H1 (cell line): ENCODE measurements around the gene VGLL4. TPM values are rescaled to one million over a fixed set of nuclear protein-coding genes. Genes with fewer than 3 reads are reported as not detected.

ENCODE experiments used
- CTCF ChIA-PET: fragments of 300-600 bp; sonication (Branson Sonifier 250); formaldehyde crosslinking; loops from one replicate; lab custom pipeline; 2021; ENCODE audit not compliant: partially characterized antibody; lab: Charles Lee
- POLR2A ChIA-PET: fragments of 300-600 bp; sonication (Branson Sonifier 250); formaldehyde crosslinking; loops from one replicate; lab custom pipeline; 2021; ENCODE audit warnings: inconsistent platforms; ENCODE audit not compliant: partially characterized antibody; lab: Charles Lee
- DNase-seq, 2 experiments: peaks; one replicate each; pipeline versions ENCODE4 v3.0.0 to v3.0.0-alpha.2; 2010 to 2022; ENCODE audit warnings: low spot score in 2 of 2, low read depth in 1 of 2, mixed read lengths in 1 of 2
- FAIRE-seq: peaks from 2 replicates; lab custom pipeline; 2011; peaks lifted over from hg19 to GRCh38; lab: Jason Lieb, UNC
- H2AFZ ChIP-seq: 2 replicates; pipeline ENCODE4 v1.8.1; 2012; ENCODE audit warnings: low read length, inconsistent platforms
- H2AK5ac ChIP-seq: 2 replicates; pipeline ENCODE4 v1.6.1; 2013; ENCODE audit warnings: low read depth, low read length
- H2BK120ac ChIP-seq: replicated peaks from 2 replicates; pipeline ENCODE3; 2013; ENCODE audit warnings: low read depth, low read length, inconsistent platforms
- H2BK12ac ChIP-seq: 2 replicates; pipeline ENCODE4 v1.6.1; 2013; ENCODE audit warnings: low read depth, low read length
- H2BK15ac ChIP-seq: 2 replicates; pipeline ENCODE4 v1.6.1; 2013; ENCODE audit warnings: low read length
- H2BK20ac ChIP-seq: 2 replicates; pipeline ENCODE4 v1.6.1; 2013; ENCODE audit warnings: low read length
- H2BK5ac ChIP-seq: 2 replicates; pipeline ENCODE4 v1.6.1; 2013; ENCODE audit warnings: low read depth, low read length
- H3K14ac ChIP-seq: 2 replicates; pipeline ENCODE4 v1.6.1; 2013; ENCODE audit warnings: inconsistent platforms; ENCODE audit not compliant: insufficient read length
- H3K18ac ChIP-seq: 2 replicates; pipeline ENCODE4 v1.6.1; 2013; ENCODE audit warnings: low read length; ENCODE audit errors: extremely low read depth
- H3K23ac ChIP-seq: 2 replicates; pipeline ENCODE4 v1.6.1; 2013; ENCODE audit warnings: inconsistent platforms; ENCODE audit not compliant: insufficient read length
- H3K23me2 ChIP-seq: 2 replicates; pipeline ENCODE4 v1.6.1; 2013; ENCODE audit warnings: low read depth, low read length
- H3K27ac ChIP-seq: 2 replicates; pipeline ENCODE4 v1.6.1; 2011; ENCODE audit warnings: low read depth, low read length, inconsistent platforms
- H3K27me3 ChIP-seq, 4 experiments: replicated peaks in 1 of 4; 1 replicate in 1 of 4; 2 replicates in 3 of 4; pipeline versions ENCODE4 v1.6.1 to v1.8.1; 2011 to 2013; ENCODE audit warnings: low read length in 3 of 4, mild to moderate bottlenecking in 3 of 4, inconsistent platforms in 2 of 4, mixed read lengths in 2 of 4, moderate library complexity in 1 of 4; ENCODE audit not compliant: control insufficient read depth in 3 of 4, insufficient read depth in 3 of 4; ENCODE audit errors: extremely low read depth in 1 of 4
- H3K36me3 ChIP-seq, 4 experiments: 2 replicates each; pipeline versions ENCODE4 v1.6.1 to v1.8.1; 2011 to 2013; ENCODE audit warnings: mild to moderate bottlenecking in 4 of 4, low read length in 3 of 4, moderate library complexity in 2 of 4, control low read depth in 1 of 4, inconsistent platforms in 1 of 4; ENCODE audit not compliant: insufficient read depth in 4 of 4, control insufficient read depth in 2 of 4
- H3K4ac ChIP-seq: replicated peaks from 2 replicates; pipeline ENCODE3; 2013; ENCODE audit warnings: low read length, low read depth, mixed read lengths, inconsistent platforms; ENCODE audit not compliant: insufficient read length
- H3K4me1 ChIP-seq, 4 experiments: replicated peaks in 1 of 4; 1 replicate in 1 of 4; 2 replicates in 3 of 4; pipeline versions ENCODE4 v1.6.1 to v1.8.1; 2011 to 2013; ENCODE audit warnings: low read length in 3 of 4, inconsistent platforms in 2 of 4, mixed read lengths in 1 of 4; ENCODE audit not compliant: insufficient read depth in 4 of 4, control insufficient read depth in 3 of 4
- H3K4me2 ChIP-seq, 2 experiments: 2 replicates each; pipeline versions ENCODE4 v1.6.1 to v1.8.1; 2011 to 2013; ENCODE audit warnings: low read depth in 2 of 2, low read length in 2 of 2, control low read depth in 1 of 2, inconsistent platforms in 1 of 2, mild to moderate bottlenecking in 1 of 2; ENCODE audit not compliant: insufficient read depth in 1 of 2
- H3K4me3 ChIP-seq, 4 experiments: fragments of 200-600, 300-600 bp in 1 of 4; sonication (generic), shearing (Covaris generic), sonication (Bioruptor Twin) in 1 of 4; 2 replicates each; pipeline versions ENCODE4 v1.5.1 to v1.8.1; 2011 to 2016; ENCODE audit warnings: low read length in 4 of 4, low read depth in 3 of 4, control low read depth in 2 of 4, inconsistent platforms in 2 of 4, mild to moderate bottlenecking in 2 of 4, mixed read lengths in 1 of 4, moderate library complexity in 1 of 4; ENCODE audit not compliant: insufficient read depth in 2 of 4; ENCODE audit errors: extremely low read depth in 1 of 4
- H3K56ac ChIP-seq: replicated peaks from 2 replicates; pipeline ENCODE3; 2013; ENCODE audit warnings: low read depth, mild to moderate bottlenecking, mixed read lengths, low read length, inconsistent platforms; ENCODE audit not compliant: insufficient read length
- H3K79me1 ChIP-seq: 2 replicates; pipeline ENCODE4 v1.6.1; 2013; ENCODE audit warnings: low read depth, low read length, control low read depth
- H3K79me2 ChIP-seq, 2 experiments: 2 replicates each; pipeline versions ENCODE4 v1.6.1 to v1.8.1; 2012 to 2013; ENCODE audit warnings: low read length in 2 of 2, mild to moderate bottlenecking in 2 of 2, inconsistent platforms in 1 of 2; ENCODE audit not compliant: insufficient read depth in 2 of 2, control insufficient read depth in 1 of 2
- H3K9ac ChIP-seq, 4 experiments: replicated peaks in 1 of 4; 1 replicate in 1 of 4; 2 replicates in 3 of 4; pipeline versions ENCODE4 v1.6.1 to v1.8.1; 2011 to 2013; ENCODE audit warnings: low read depth in 3 of 4, low read length in 3 of 4, control low read depth in 2 of 4, mild to moderate bottlenecking in 2 of 4, moderate library complexity in 2 of 4, inconsistent platforms in 1 of 4; ENCODE audit errors: extremely low read depth in 1 of 4
- H3K9me3 ChIP-seq, 2 experiments: 2 replicates each; pipeline versions ENCODE4 v1.6.1 to v1.8.1; 2012 to 2013; ENCODE audit warnings: mild to moderate bottlenecking in 2 of 2, moderate library complexity in 2 of 2, control low read depth in 1 of 2, inconsistent platforms in 1 of 2, low read depth in 1 of 2, low read length in 1 of 2, mixed read lengths in 1 of 2; ENCODE audit not compliant: insufficient read depth in 2 of 2
- H4K20me1 ChIP-seq, 2 experiments: replicated peaks in 1 of 2; 2 replicates each; pipeline versions ENCODE3 to v1.8.1; 2011 to 2013; ENCODE audit warnings: inconsistent platforms in 2 of 2, low read length in 2 of 2, mild to moderate bottlenecking in 1 of 2; ENCODE audit not compliant: insufficient read depth in 2 of 2, control insufficient read depth in 1 of 2
- H4K5ac ChIP-seq: 2 replicates; pipeline ENCODE4 v1.6.1; 2013; ENCODE audit warnings: low read length, low read depth, mixed read lengths, inconsistent platforms; ENCODE audit not compliant: insufficient read length
- H4K8ac ChIP-seq: 2 replicates; pipeline ENCODE4 v1.8.0; 2013; ENCODE audit warnings: mild to moderate bottlenecking, moderate library complexity, low read length, inconsistent platforms; ENCODE audit not compliant: insufficient read depth; ENCODE audit errors: extremely low read depth
- H4K91ac ChIP-seq: replicated peaks from 2 replicates; pipeline ENCODE3; 2013; ENCODE audit warnings: low read length, mixed read lengths, inconsistent platforms; ENCODE audit not compliant: insufficient read length
- CBX5 ChIP-seq: fragments of 300-800, 300-1000 bp; sonication (generic); IDR thresholded peaks from 2 replicates; pipeline ENCODE4 v1.7.1; 2016; ENCODE audit warnings: antibody characterized with exemption, low read length, low read depth
- CHD1 ChIP-seq: IDR thresholded peaks from 2 replicates; pipeline ENCODE4 v1.6.1; 2012; ENCODE audit warnings: low read depth, low read length, improper control_type of control experiment
- EZH2 ChIP-seq: fragments of 200-600 bp; sonication (generic); IDR thresholded peaks from 2 replicates; pipeline ENCODE4 v1.7.1; 2012; ENCODE audit warnings: low read depth, mild to moderate bottlenecking, moderate library complexity, low read length, inconsistent platforms; ENCODE audit not compliant: severe bottlenecking
- GABPA ChIP-seq: IDR thresholded peaks from 2 replicates; pipeline ENCODE4 v1.6.1; 2011; ENCODE audit warnings: mild to moderate bottlenecking, low read length, moderate library complexity, borderline replicate concordance; ENCODE audit not compliant: insufficient read depth
- HDAC6 ChIP-seq: IDR thresholded peaks from one replicate; pipeline ENCODE4 v1.7.1; 2012; ENCODE audit warnings: low read depth, mild to moderate bottlenecking, inconsistent platforms, low read length, moderate library complexity
- SP1 ChIP-seq: IDR thresholded peaks from 2 replicates; pipeline ENCODE4 v1.6.1; 2011; ENCODE audit warnings: low read depth, low read length
- TEAD4 ChIP-seq: IDR thresholded peaks from 2 replicates; pipeline ENCODE4 v1.6.1; 2012; ENCODE audit warnings: low read depth, low read length, inconsistent platforms, mixed read lengths
- WGBS, 2 experiments: shearing (Covaris generic) in 1 of 2; methylation state at CpG; one replicate each; pipeline versions ENCODE4 v1.1.6 to v1.1.7; 2013 to 2015; ENCODE audit warnings: low lambda C conversion rate in 2 of 2, mixed read lengths in 2 of 2, inconsistent platforms in 1 of 2, low coverage in 1 of 2, missing lambda C conversion rate in 1 of 2; ENCODE audit not compliant: insufficient replicate concordance in 2 of 2, insufficient coverage in 1 of 2, insufficient read length in 1 of 2; ENCODE audit errors: extremely low coverage in 1 of 2, missing lambda C conversion rate in 1 of 2; 5-methylcytosine and 5-hydroxymethylcytosine counted together
- polyA plus RNA-seq, 7 experiments: library from polyadenylated mRNA; depleted of rRNA in 3 of 7; stranded (reverse) in 5 of 7; unstranded in 2 of 7; fragments of >200 nt in 5 of 7; fragments of 200-250 nt in 2 of 7; gene quantifications; 1 replicate in 5 of 7; 2 replicates in 1 of 7; 4 replicates in 1 of 7; pipeline versions ENCODE4 v1.2.1 to v1.2.3, GENCODE V29; 2011 to 2013; ENCODE audit warnings: missing spikeins in 2 of 7, mixed read lengths in 2 of 7
- total RNA-seq: library from RNA; stranded (reverse); fragmentation: NEBNext Ultra II Directional; extraction: Animal tissue kit (Norgen Biotek cat#: 25700); gene quantifications from 2 replicates; pipeline ENCODE4 v1.2.1, GENCODE V29; 2021

VGLL4 gene
- total and polyA plus RNA-seq, 2 of the 8 experiments (the other 6 are each of a cell fraction or from before 2014, with no cell fraction given), result 45.1 to 50.0 TPM

DNA sequence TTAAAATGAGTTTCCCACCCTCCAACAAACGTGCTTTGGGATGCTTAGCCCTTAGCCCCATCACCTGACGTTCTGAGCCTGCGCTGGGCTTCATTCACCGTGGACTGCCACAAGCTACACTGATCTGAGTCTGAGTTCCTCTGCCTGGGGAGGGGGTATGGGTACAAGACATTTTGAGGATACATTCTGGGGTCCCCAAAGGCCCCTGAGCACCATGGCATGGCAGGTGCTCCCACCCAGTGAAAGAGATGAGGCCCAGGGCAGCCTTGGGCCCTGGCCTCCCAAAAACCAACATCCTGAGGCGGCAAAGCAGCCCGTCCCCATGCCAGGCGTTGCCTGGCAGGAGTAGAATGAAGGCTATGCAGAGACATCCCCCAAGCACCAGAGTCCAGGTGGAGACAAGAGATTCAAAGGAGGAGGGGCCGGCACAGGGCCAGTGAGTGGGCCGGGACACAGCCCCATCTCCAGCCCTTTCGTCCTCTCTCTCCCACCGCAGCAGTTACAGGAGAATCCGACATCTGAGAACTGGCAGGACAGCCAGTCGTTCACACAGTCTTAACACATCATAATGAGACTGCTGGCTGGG lies 74.5 kb downstream of the VGLL4 start:
- Histone ChIP-seq H3K79me2 (peaks cover 0 to 49% of the 10 kb centered on the region in 2 experiments; a peak in 2 of 4 replicates), H4K8ac (peak overlapping the region; percentile 87; the same call in 1 of the 2 replicates), H3K23me2 (no peaks in the 10 kb centered on the region; the same call in 1 of the 2 replicates), H3K14ac (no peak overlapping the region), H3K79me1 (peaks cover 21% of the 10 kb centered on the region), H2AK5ac (no peak overlapping the region), H3K27ac (no peak overlapping the region), H3K4me3 (no peak overlapping the region), H2BK15ac (no peak overlapping the region), H2BK20ac (no peak overlapping the region), H2BK5ac (no peak overlapping the region; the same call in 1 of the 2 replicates), H2AFZ (no peak overlapping the region), H3K36me3 (peaks cover 0 to 8% (median 0%) of the 10 kb centered on the region in 4 experiments; a peak in 4 of 8 replicates), H3K27me3 (no peaks in the 10 kb centered on the region), H3K9ac (no peak overlapping the region), H4K5ac (no peak overlapping the region), H4K20me1 (peaks cover 15 to 24% of the 10 kb centered on the region in 2 experiments), H3K4me2 (no peak overlapping the region), H2BK12ac (no peak overlapping the region), H3K4me1 (no peaks in the 10 kb centered on the region), H3K56ac (no peak overlapping the region), H4K91ac (no peak overlapping the region), H3K9me3 (no peaks in the 10 kb centered on the region), H3K4ac (no peak overlapping the region), H2BK120ac (no peak overlapping the region), H3K18ac (no peak overlapping the region), H3K23ac (no peak overlapping the region)
- FAIRE-seq (no peak), DNase-seq (no peak)
- ChIA-PET POLR2A (no interaction called here), CTCF (interaction anchor here (1.4 to 1.7 kb wide), 2 partner anchors 14 to 19 kb away, joined by 4 to 5 read pairs; no protein-coding TSS in a partner anchor)
- WGBS, 2 experiments, result 92% methylated on average over 11 of the region's 13 CpGs; no CpG with 5 or more reads in 1 of the 2 experiments
- TF ChIP-seq CHD1 (no peak), SP1 (no peak), TEAD4 (no peak), CBX5 (no peak), GABPA (no peak), HDAC6 (no peak), EZH2 (no peak)
